ENCODE data around the gene TIGD3. TPM values are rescaled to one million over a fixed set of nuclear protein-coding genes. Genes with fewer than 3 reads are reported as not detected.

Gene TIGD3
- total and polyA plus RNA-seq, 9 of the 15 experiments (the other 6 are each of a cell fraction or from before 2014, with no cell fraction given), result 0.06 to 1.3 (median 0.56) TPM

DNA sequence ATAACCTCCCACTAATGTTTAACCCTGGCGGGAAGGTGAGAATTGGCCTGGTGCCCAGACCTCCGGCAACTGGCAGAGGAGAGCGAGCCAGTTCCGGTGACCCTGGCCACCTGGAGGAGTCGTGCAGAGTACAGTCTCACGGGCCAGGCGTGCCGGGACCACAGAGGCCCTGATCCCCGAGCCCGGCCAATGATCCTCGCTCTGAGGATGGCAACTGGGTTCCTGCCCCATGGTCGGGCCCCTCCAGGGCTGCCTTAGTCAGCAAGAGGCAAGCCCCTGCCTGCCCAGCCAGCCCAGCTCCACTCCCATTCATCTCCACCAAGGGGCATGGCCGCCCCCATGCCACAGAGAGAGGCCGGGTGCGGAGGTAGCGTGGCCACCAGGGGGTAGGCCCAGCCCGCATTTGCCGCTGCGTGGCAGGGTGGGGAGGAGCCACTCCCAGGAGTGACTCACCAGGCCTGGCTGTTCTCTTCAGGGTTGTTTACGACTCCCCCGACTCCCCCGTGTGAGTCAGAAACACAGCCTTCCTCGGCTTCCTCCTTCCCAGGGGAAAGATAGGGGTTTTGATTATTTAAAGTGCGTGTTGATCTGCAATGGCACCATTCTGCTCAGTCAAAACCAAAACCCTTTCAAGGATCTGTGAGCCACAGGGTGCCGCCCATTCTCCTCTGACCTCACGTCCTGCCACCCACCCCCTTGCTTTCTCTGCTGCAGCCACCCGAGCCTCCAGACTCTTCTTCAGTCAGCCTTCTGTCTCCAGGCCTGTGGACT is 27.7 kb downstream of the TIGD3 start, which contains the start of gene SLC25A45 (continued):
- TF ChIP-seq, protein P1, sequence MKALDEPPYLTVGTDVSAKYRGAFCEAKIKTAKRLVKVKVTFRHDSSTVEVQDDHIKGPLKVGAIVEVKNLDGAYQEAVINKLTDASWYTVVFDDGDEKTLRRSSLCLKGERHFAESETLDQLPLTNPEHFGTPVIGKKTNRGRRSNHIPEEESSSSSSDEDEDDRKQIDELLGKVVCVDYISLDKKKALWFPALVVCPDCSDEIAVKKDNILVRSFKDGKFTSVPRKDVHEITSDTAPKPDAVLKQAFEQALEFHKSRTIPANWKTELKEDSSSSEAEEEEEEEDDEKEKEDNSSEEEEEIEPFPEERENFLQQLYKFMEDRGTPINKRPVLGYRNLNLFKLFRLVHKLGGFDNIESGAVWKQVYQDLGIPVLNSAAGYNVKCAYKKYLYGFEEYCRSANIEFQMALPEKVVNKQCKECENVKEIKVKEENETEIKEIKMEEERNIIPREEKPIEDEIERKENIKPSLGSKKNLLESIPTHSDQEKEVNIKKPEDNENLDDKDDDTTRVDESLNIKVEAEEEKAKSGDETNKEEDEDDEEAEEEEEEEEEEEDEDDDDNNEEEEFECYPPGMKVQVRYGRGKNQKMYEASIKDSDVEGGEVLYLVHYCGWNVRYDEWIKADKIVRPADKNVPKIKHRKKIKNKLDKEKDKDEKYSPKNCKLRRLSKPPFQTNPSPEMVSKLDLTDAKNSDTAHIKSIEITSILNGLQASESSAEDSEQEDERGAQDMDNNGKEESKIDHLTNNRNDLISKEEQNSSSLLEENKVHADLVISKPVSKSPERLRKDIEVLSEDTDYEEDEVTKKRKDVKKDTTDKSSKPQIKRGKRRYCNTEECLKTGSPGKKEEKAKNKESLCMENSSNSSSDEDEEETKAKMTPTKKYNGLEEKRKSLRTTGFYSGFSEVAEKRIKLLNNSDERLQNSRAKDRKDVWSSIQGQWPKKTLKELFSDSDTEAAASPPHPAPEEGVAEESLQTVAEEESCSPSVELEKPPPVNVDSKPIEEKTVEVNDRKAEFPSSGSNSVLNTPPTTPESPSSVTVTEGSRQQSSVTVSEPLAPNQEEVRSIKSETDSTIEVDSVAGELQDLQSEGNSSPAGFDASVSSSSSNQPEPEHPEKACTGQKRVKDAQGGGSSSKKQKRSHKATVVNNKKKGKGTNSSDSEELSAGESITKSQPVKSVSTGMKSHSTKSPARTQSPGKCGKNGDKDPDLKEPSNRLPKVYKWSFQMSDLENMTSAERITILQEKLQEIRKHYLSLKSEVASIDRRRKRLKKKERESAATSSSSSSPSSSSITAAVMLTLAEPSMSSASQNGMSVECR (CRISPR knock-in tag; IDR thresholded peaks at IDR 0.05), result peak; percentile 90
- TF ChIP-seq ZNF143 (CRISPR knock-in tag; IDR thresholded peaks at IDR 0.05) (no peak), ZNF354B (CRISPR knock-in tag; IDR thresholded peaks at IDR 0.05) (no peak), CEBPB (tag; IDR thresholded peaks at IDR 0.05) (no peak), TEAD4 (IDR thresholded peaks at IDR 0.05; ENCODE audit: low read length) (peak; percentile 66; the same call in 1 of the 2 replicates), TEAD4 (CRISPR knock-in tag; IDR thresholded peaks at IDR 0.05; ENCODE audit: borderline replicate concordance) (0 out of 2 replicates have a peak, but pooled peaks have one; percentile 38), TAF1 (IDR thresholded peaks at IDR 0.05; ENCODE audit: control insufficient read depth, extremely low read depth, insufficient read depth, low read length, severe bottlenecking) (no peak), KHSRP (IDR thresholded peaks at IDR 0.05) (no peak), RBM15 (IDR thresholded peaks at IDR 0.05; ENCODE audit: insufficient read depth, low read length) (no peak), ZNF77 (CRISPR knock-in tag; IDR thresholded peaks at IDR 0.05) (no peak), CBFA2T3 (IDR thresholded peaks at IDR 0.05) (peak; percentile 73), SNRNP70 (optimal IDR thresholded peaks at IDR 0.05; ENCODE audit: low read depth, low read length) (no peak), MCM7 (IDR thresholded peaks at IDR 0.05) (no peak), FUS (optimal IDR thresholded peaks at IDR 0.05; ENCODE audit: low read depth, low read length) (no peak), FOXK2 (conservative IDR thresholded peaks at IDR 0.05 in 1 of 2, IDR thresholded peaks at IDR 0.05 in 1 of 2; ENCODE audit: low read depth in 2 of 2) (peak; percentile 97 to 99), DACH1 (IDR thresholded peaks at IDR 0.05; ENCODE audit: partially characterized antibody) (no peak), RAD51 (IDR thresholded peaks at IDR 0.05; ENCODE audit: borderline replicate concordance, low read depth) (no peak; the same call in 1 of the 2 replicates), ZNF507 (tag; conservative IDR thresholded peaks at IDR 0.05) (no peak), NR2F6 (CRISPR knock-in tag; IDR thresholded peaks at IDR 0.05) (no peak), HEY1 (CRISPR knock-in tag; IDR thresholded peaks at IDR 0.05; ENCODE audit: borderline replicate concordance) (no peak), IRF2 (CRISPR knock-in tag; IDR thresholded peaks at IDR 0.05) (no peak), RBM17 (IDR thresholded peaks at IDR 0.05; ENCODE audit: borderline replicate concordance, low read depth, low read length) (no peak)
- TF ChIP-seq, protein P2, sequence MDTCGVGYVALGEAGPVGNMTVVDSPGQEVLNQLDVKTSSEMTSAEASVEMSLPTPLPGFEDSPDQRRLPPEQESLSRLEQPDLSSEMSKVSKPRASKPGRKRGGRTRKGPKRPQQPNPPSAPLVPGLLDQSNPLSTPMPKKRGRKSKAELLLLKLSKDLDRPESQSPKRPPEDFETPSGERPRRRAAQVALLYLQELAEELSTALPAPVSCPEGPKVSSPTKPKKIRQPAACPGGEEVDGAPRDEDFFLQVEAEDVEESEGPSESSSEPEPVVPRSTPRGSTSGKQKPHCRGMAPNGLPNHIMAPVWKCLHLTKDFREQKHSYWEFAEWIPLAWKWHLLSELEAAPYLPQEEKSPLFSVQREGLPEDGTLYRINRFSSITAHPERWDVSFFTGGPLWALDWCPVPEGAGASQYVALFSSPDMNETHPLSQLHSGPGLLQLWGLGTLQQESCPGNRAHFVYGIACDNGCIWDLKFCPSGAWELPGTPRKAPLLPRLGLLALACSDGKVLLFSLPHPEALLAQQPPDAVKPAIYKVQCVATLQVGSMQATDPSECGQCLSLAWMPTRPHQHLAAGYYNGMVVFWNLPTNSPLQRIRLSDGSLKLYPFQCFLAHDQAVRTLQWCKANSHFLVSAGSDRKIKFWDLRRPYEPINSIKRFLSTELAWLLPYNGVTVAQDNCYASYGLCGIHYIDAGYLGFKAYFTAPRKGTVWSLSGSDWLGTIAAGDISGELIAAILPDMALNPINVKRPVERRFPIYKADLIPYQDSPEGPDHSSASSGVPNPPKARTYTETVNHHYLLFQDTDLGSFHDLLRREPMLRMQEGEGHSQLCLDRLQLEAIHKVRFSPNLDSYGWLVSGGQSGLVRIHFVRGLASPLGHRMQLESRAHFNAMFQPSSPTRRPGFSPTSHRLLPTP (IDR thresholded peaks at IDR 0.05; ENCODE audit: borderline replicate concordance, extremely low read depth, insufficient read length), result no peak
